Midbrain (tissue), 1 donor: ENCODE data around the gene ABHD16A.

ENCODE experiments used
- DNase-seq: peaks from one replicate; lab custom pipeline; 2025; lab: John Stamatoyannopoulos, UW

ABHD16A gene

DNA sequence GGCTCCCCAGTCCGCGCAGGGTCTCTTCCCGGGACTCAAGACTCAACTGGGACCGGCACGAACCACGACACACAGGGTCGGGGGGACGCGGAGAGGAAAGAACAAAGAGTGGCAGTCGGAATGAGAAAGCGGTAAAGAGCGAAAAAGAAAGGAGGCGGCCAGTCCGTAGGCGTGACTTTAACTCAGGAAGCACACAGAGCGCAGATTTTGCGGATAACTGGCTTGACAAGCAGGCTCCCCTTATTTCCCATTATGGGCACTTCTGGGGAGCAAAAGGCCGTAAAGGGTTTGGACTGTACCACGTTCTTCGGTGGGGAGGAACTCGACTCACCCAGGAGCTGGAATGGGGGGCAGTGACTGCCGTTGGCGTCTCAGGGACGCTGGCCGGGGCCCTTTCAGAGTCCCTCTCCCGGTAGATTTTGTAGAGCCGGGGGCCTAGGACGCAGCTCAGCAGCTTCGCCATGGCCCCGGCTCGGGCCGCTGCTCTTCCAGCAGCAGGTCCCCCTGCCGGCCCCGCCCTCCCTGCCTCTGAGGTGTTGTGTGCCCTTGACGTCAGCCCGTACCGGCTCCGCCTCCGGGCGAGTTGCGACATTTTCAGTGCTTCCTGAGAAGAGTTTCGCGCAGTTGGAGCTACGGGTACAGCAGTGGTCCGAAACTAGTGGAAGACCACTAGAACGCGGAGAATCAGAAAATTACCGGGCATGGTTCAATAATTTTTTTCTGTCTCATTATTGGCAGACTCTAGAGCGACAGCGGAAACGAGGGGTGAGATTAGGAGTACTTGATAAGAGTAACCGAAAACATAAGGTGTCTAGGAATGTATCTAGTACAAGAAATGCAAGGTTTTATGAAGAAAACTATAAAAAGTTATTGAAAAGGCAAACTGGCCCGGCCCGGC is at the start of gene ABHD16A:
Gene ABHD16A, minus strand, starts transcription at position 506 of the 898 bp plus-strand sequence. Its CDS starts 43 bp downstream, at position 463.
- peak; percentile 98 for DNase-seq

- no peak for DNase-seq
Observed at GRCh38 chr6:31752739-31753319, 49.7 kb upstream of the ABHD16A start.

DNA sequence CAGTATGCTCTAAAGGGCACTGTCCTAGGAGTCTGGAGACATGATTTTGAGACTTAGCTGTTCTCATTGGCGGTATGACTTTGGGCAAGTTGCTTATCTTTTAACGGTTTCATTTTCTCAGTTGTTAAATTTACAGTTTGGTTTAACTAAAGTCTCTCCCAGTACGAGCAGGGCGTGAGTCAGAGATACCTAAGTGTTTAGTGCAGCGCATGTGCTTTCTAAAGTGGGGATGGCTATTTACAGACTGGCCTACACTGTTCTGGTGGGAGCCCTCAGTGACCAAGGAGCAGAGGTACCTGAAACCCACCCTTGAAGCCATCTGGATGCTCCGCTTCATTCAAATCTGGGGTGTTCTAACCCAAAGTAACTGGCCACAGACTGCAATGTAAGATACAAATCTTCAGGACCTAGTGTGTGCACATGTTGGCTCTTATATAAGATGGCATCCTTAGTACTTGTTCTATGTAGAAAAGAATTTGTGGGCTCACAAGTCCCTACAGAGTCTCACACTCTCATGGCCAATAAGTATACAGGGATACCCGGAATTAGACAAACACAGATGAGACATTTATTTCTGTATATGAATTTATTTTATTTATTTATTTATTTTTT is 47.4 kb upstream of the ABHD16A start:
- no peak for DNase-seq

- DNase-seq = no peak
Observed at GRCh38 chr6:31749301-31750036, 46.3 kb upstream of the ABHD16A start.

GRCh38 chr6:31744422-31744821 is 41.3 kb upstream of the ABHD16A start:
- no peak for DNase-seq

DNA sequence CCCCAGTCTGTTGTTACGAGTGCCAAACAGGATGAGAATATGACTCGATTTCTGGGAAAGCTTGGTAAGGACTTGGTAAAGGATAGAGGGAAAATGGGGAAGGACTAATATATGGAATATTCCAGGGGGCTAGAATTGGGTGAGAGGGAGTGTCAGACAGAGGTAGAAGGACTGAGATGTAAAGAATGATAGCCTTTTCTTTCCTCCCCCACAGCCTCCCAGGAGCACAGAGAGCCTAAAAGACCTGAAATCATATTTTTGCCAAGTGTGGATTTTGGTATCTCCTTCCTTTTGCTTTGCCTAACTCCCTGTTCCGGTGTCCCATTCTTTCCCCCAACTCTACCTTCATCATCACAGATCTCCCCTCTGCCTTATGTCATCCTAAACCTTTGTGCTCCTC is 39.8 kb upstream of the ABHD16A start:
- DNase-seq = no peak

DNA sequence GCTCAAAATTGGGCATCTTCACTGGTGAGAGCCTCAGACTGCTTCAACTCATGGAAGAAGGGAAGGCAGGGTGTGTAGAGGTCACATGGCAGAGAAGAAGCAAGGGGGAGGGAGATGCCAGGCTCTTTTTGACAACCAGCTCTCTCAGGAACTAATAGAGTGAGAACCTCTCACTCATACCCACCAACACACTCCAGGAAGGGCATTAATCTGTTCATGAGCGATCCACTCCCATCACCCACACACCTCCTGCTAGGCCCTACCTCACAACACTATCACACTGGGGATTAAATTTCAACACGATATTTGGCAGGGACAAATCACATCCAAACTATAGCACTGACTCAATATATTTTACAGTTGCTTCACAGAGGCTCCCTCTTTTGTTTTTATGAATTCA is 38.7 kb upstream of the ABHD16A start:
- no peak for DNase-seq

- no peak for DNase-seq
Observed at GRCh38 chr6:31740397-31741223, 37.5 kb upstream of the ABHD16A start.

GRCh38 chr6:31739639-31740396 is 36.7 kb upstream of the ABHD16A start, which contains the start of gene MSH5:
MSH5 (plus strand) TSS chr6:31740005; CDS start chr6:31740467, 462 bp downstream.
- peak; percentile 98 for DNase-seq

- peak; percentile 25 for DNase-seq
Observed at GRCh38 chr6:31737991-31738979, 35.2 kb upstream of the ABHD16A start.

DNA sequence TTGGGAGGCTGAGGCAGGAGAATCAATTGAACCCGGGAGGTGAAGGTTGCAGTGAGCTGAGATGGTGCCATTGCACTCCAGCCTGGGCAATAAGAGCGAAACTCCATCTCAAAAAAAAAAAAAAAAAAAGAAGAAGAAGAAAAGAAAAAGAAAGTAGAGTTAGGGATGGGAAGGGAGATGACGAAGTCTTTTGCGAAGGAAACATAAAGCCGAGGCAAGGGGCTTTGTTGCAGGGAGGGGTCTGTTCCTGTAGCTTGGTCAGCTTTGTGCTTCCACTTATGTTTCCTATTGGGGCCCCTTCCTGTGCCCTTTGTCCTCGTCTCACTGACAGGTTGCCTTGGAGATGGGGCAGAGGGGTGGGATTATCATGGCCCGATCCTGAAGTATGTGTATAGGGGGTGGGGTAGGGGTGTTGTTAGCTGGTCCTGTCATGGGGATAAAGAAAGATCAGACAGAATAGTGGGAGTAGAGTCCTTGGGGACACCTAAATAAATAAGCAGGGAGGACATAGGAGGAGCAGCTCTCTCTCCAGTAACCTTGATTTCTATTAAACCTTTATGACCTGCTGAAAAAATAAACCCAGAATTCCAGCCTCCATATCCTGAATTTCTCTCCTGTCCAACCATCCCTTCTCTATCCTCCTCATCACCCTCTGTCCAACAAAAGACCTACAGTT is 34.3 kb upstream of the ABHD16A start:
- DNase-seq = no peak

- DNase-seq = no peak
Observed at GRCh38 chr6:31736768-31737314, 33.7 kb upstream of the ABHD16A start.

GRCh38 chr6:31736021-31736767 is 33.1 kb upstream of the ABHD16A start, which contains the start of gene CLIC1:
CLIC1 (minus strand) TSS chr6:31736530; CDS start chr6:31736300, 230 bp downstream.
- DNase-seq = no peak

DNA sequence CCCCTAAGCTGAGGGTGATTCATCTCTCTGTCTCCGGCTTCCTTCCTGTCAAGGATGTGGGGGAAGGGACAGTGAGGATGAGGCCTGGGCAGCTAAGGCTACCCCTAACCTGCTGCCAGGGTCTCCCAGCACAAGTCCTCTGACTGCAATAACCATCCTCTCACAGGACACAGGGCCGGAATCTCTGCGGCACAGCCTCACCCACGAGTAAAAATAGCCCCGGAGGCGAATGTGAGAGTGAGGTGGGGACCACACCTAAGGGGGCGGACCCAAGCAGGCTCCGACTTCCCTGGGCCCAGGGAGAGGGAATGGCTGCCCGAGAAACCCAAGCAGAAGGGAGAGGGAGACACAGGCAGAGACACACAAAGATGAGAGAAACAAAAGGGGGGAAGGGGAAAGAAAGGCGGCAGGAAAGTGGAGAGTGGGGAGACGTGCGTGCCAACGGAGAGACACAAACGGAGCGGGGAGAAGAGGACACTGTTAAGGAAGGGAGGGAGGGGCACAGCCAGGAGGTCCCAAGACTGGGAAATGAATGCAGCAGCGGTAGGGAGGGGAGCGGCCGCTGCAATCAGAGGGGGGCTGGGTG is 31.8 kb upstream of the ABHD16A start:
- no peak for DNase-seq

- no peak for DNase-seq
Observed at GRCh38 chr6:31734247-31734820, 31.2 kb upstream of the ABHD16A start.

GRCh38 chr6:31733734-31734133 is 30.6 kb upstream of the ABHD16A start:
- no peak for DNase-seq

- DNase-seq = no peak
Observed at GRCh38 chr6:31732029-31732428, 28.9 kb upstream of the ABHD16A start.
